Measurements from ENCODE around the gene CACNB4. TPM values are rescaled to one million over a fixed set of nuclear protein-coding genes. Genes with fewer than 3 reads are reported as not detected.

CACNB4 gene
- total RNA-seq, 2 experiments from 2014 or later: 0.06 to 0.76 TPM

- H3K9me2 ChIP-seq (ENCODE audit: insufficient read depth, low read length): no peaks in the 10 kb centered on the region
- POLR2A ChIA-PET: no interaction called here
- no peaks in the 10 kb centered on the region for H3K79me2 ChIP-seq (ENCODE audit: insufficient read depth, low read depth, low read length)
- TF ChIP-seq CTCF (conservative IDR thresholded peaks at IDR 0.05; ENCODE audit: low read length): no peak
- no peak for TF ChIP-seq EZH2phosphoT487 (IDR thresholded peaks at IDR 0.05; ENCODE audit: borderline replicate concordance, low read depth, low read length)
- no TSS peak for BruUV-seq (replicated peaks)
- no peak for DNase-seq (ENCODE audit: low spot score)
- H3K9me3 ChIP-seq (ENCODE audit: low read length): no peaks in the 10 kb centered on the region
- intact Hi-C loops (cut with micrococcal nuclease; ENCODE audit: unreplicated experiment): no loop called here
- H3K4me1 ChIP-seq (ENCODE audit: insufficient read depth, low read length, poor library complexity, severe bottlenecking): no peaks in the 10 kb centered on the region
- no peak overlapping the region for H3K27ac ChIP-seq (ENCODE audit: low read depth, low read length, poor library complexity, severe bottlenecking)
- no peaks in the 10 kb centered on the region for H4K20me1 ChIP-seq (ENCODE audit: insufficient read depth, low read length)
- CTCF ChIA-PET (ENCODE audit: unreplicated experiment): no interaction called here
- H3K36me3 ChIP-seq (ENCODE audit: insufficient read depth, low read length): no peaks in the 10 kb centered on the region
- no peak overlapping the region for H2AFZ ChIP-seq (ENCODE audit: low read length)
- no peak overlapping the region for H3K4me2 ChIP-seq (ENCODE audit: low read length)
- H3K4me3 ChIP-seq (ENCODE audit: low read depth, low read length, poor library complexity, severe bottlenecking): no peak overlapping the region
These were observed 79.1 kb downstream of the CACNB4 start for GRCh38 chr2:152019732-152020131.

GRCh38 chr2:152016181-152017120 lies 82.4 kb downstream of the CACNB4 start:
- no peaks in the 10 kb centered on the region for H3K36me3 ChIP-seq (ENCODE audit: insufficient read depth, low read length)
- TF ChIP-seq CTCF (conservative IDR thresholded peaks at IDR 0.05; ENCODE audit: low read length): no peak
- no peak for TF ChIP-seq EZH2phosphoT487 (IDR thresholded peaks at IDR 0.05; ENCODE audit: borderline replicate concordance, low read depth, low read length)
- H3K79me2 ChIP-seq (ENCODE audit: insufficient read depth, low read depth, low read length): no peaks in the 10 kb centered on the region
- BruUV-seq (replicated peaks): no TSS peak
- intact Hi-C loops (cut with micrococcal nuclease; ENCODE audit: unreplicated experiment): no loop called here
- H3K9me3 ChIP-seq (ENCODE audit: low read length): no peaks in the 10 kb centered on the region
- no peak for DNase-seq (ENCODE audit: low spot score)
- no peaks in the 10 kb centered on the region for H4K20me1 ChIP-seq (ENCODE audit: insufficient read depth, low read length)
- ChIA-PET POLR2A (no interaction called here), CTCF (ENCODE audit: unreplicated experiment) (no interaction called here)
- no peak overlapping the region for H3K4me3 ChIP-seq (ENCODE audit: low read depth, low read length, poor library complexity, severe bottlenecking)
- no peak overlapping the region for H3K27ac ChIP-seq (ENCODE audit: low read depth, low read length, poor library complexity, severe bottlenecking)
- H3K4me1 ChIP-seq (ENCODE audit: insufficient read depth, low read length, poor library complexity, severe bottlenecking): no peaks in the 10 kb centered on the region
- H3K9me2 ChIP-seq (ENCODE audit: insufficient read depth, low read length): no peaks in the 10 kb centered on the region
- no peak overlapping the region for H3K4me2 ChIP-seq (ENCODE audit: low read length)
- H2AFZ ChIP-seq (ENCODE audit: low read length): no peak overlapping the region

- Histone ChIP-seq H4K20me1 (ENCODE audit: insufficient read depth, low read length) (no peaks in the 10 kb centered on the region), H3K9me3 (ENCODE audit: low read length) (no peaks in the 10 kb centered on the region), H3K4me3 (ENCODE audit: low read depth, low read length, poor library complexity, severe bottlenecking) (no peak overlapping the region), H3K4me1 (ENCODE audit: insufficient read depth, low read length, poor library complexity, severe bottlenecking) (no peaks in the 10 kb centered on the region), H3K9me2 (ENCODE audit: insufficient read depth, low read length) (no peaks in the 10 kb centered on the region), H2AFZ (ENCODE audit: low read length) (no peak overlapping the region), H3K36me3 (ENCODE audit: insufficient read depth, low read length) (no peaks in the 10 kb centered on the region), H3K4me2 (ENCODE audit: low read length) (no peak overlapping the region), H3K79me2 (ENCODE audit: insufficient read depth, low read depth, low read length) (no peaks in the 10 kb centered on the region), H3K27ac (ENCODE audit: low read depth, low read length, poor library complexity, severe bottlenecking) (no peak overlapping the region)
- no peak for DNase-seq (ENCODE audit: low spot score)
- CTCF ChIA-PET (ENCODE audit: unreplicated experiment): no interaction called here
- intact Hi-C loops (cut with micrococcal nuclease; ENCODE audit: unreplicated experiment): no loop called here
- no TSS peak for BruUV-seq (replicated peaks)
- TF ChIP-seq CTCF (conservative IDR thresholded peaks at IDR 0.05; ENCODE audit: low read length) (no peak), EZH2phosphoT487 (IDR thresholded peaks at IDR 0.05; ENCODE audit: borderline replicate concordance, low read depth, low read length) (no peak)
- POLR2A ChIA-PET: interaction anchor here (0.6 kb wide), 1 partner anchor 292 kb away, joined by 3 read pairs; no protein-coding TSS in a partner anchor
These were observed 83.3 kb downstream of the CACNB4 start for GRCh38 chr2:152015552-152015951.

All from OCI-LY7 (cell line).